ENCODE measurements around the gene SIM1. TPM values are rescaled to one million over a fixed set of nuclear protein-coding genes. Genes with fewer than 3 reads are reported as not detected.
A peak's percentile ranks its signal among the peaks of the same experiment; 100 is the strongest.

SIM1 gene
- not detected for total RNA-seq

- FAIRE-seq (no peak), DNase-seq (ENCODE audit: low spot score in 2 of 2) (peak; percentile 55 to 65)
These were observed at the start of gene SIM1 for GRCh38 chr6:100464903-100465700. SIM1 (minus strand) TSS chr6:100464921; CDS start chr6:100463468, 1,453 bp downstream.

GRCh38 chr6:100512203-100512862 is 47.6 kb upstream of the SIM1 start:
- FAIRE-seq: no peak
- no peak for DNase-seq (ENCODE audit: low spot score in 2 of 2)

- no peak for FAIRE-seq
- DNase-seq (ENCODE audit: low spot score in 2 of 2): no peak
These were observed 44.4 kb upstream of the SIM1 start for GRCh38 chr6:100509101-100509500.

- FAIRE-seq (no peak), DNase-seq (ENCODE audit: low spot score in 2 of 2) (no peak)
These were observed 41.9 kb upstream of the SIM1 start for GRCh38 chr6:100506651-100507050.

GRCh38 chr6:100504786-100505737 is 40.3 kb upstream of the SIM1 start:
- FAIRE-seq: no peak
- DNase-seq (ENCODE audit: low spot score in 2 of 2): no peak

- DNase-seq (ENCODE audit: low spot score in 2 of 2) (no peak), FAIRE-seq (no peak)
These were observed 38.5 kb upstream of the SIM1 start for GRCh38 chr6:100503043-100503705.

GRCh38 chr6:100493206-100493888 is 28.6 kb upstream of the SIM1 start:
- no peak for FAIRE-seq
- DNase-seq (ENCODE audit: low spot score in 2 of 2): no peak

- no peak for DNase-seq (ENCODE audit: low spot score in 2 of 2)
- FAIRE-seq: no peak
These were observed 27.4 kb upstream of the SIM1 start for GRCh38 chr6:100491952-100492670.

- DNase-seq (ENCODE audit: low spot score in 2 of 2) (no peak), FAIRE-seq (no peak)
These were observed 25.3 kb upstream of the SIM1 start for GRCh38 chr6:100490065-100490464.

- no peak for FAIRE-seq
- no peak for DNase-seq (ENCODE audit: low spot score in 2 of 2)
These were observed 23.5 kb upstream of the SIM1 start for GRCh38 chr6:100488244-100488643.

GRCh38 chr6:100487638-100488037 is 22.9 kb upstream of the SIM1 start:
- DNase-seq (ENCODE audit: low spot score in 2 of 2) (no peak), FAIRE-seq (no peak)

- no peak for FAIRE-seq
These were observed 20.5 kb upstream of the SIM1 start for GRCh38 chr6:100485268-100485667.

GRCh38 chr6:100484474-100484873 is 19.8 kb upstream of the SIM1 start:
- DNase-seq (ENCODE audit: low spot score in 2 of 2): no peak
- no peak for FAIRE-seq

More at GRCh38 chr6:100485268-100485667, 20.5 kb upstream of the SIM1 start:
- no peak for DNase-seq (ENCODE audit: low spot score in 2 of 2)

- no peak for DNase-seq (ENCODE audit: low spot score in 2 of 2)
- FAIRE-seq: no peak
These were observed 18.0 kb upstream of the SIM1 start for GRCh38 chr6:100482698-100483097.

GRCh38 chr6:100479179-100480035 is 14.7 kb upstream of the SIM1 start:
- FAIRE-seq (peak; percentile 87), DNase-seq (ENCODE audit: low spot score in 2 of 2) (peak in 1 of 2 donors; percentile 20)

GRCh38 chr6:100475554-100476320 is 11.0 kb upstream of the SIM1 start:
- DNase-seq (ENCODE audit: low spot score in 2 of 2): no peak
- FAIRE-seq: no peak

- DNase-seq (ENCODE audit: low spot score in 2 of 2) (no peak), FAIRE-seq (no peak)
These were observed 8.5 kb upstream of the SIM1 start for GRCh38 chr6:100473182-100473581.
